ENCODE data around the gene USH2A. TPM values are rescaled to one million over a fixed set of nuclear protein-coding genes. Genes with fewer than 3 reads are reported as not detected.

Gene USH2A
- total RNA-seq, 4 donors from 2014 or later, result under 0.01 TPM; not detected in 3

- H3K4me1 ChIP-seq, result no peaks in the 10 kb centered on the region
- H3K27ac ChIP-seq, result no peak overlapping the region
- no peak for TF ChIP-seq CTCF (IDR thresholded peaks at IDR 0.05)
- in situ Hi-C loops (cut with MboI; ENCODE audit: low pct_ligation_motif_present in 1 of 4, low pct_unique_long_range_greater_than_20kb in 1 of 4, low sequenced_read_pairs in 3 of 4), result no loop called here
- WGBS, 2 donors (ENCODE audit: low coverage in 1 of 2), result 67 to 71% methylated on average over 1 of the region's 1 CpG
- H3K36me3 ChIP-seq, result no peaks in the 10 kb centered on the region
- no peaks in the 10 kb centered on the region for H3K9me3 ChIP-seq
- no peak for DNase-seq
- H3K4me3 ChIP-seq, result no peak overlapping the region
- intact Hi-C loops (cut with DNase I; ENCODE audit: low total_unique reads), result no loop called here
- H3K27me3 ChIP-seq, result no peaks in the 10 kb centered on the region
Observed at GRCh38 chr1:215748431-215748830, 674.8 kb downstream of the USH2A start.

GRCh38 chr1:215744419-215744818, 678.8 kb downstream of the USH2A start:
- 42 to 70% methylated on average over 1 of the region's 1 CpG for WGBS, 2 donors (ENCODE audit: low coverage in 1 of 2)
- intact Hi-C loops (cut with DNase I; ENCODE audit: low total_unique reads), result no loop called here
- no peak overlapping the region for H3K4me3 ChIP-seq
- in situ Hi-C loops (cut with MboI; ENCODE audit: low pct_ligation_motif_present in 1 of 4, low pct_unique_long_range_greater_than_20kb in 1 of 4, low sequenced_read_pairs in 3 of 4), result no loop called here
- H3K27me3 ChIP-seq, result no peaks in the 10 kb centered on the region
- no peaks in the 10 kb centered on the region for H3K36me3 ChIP-seq
- TF ChIP-seq CTCF (IDR thresholded peaks at IDR 0.05), result no peak
- no peak for TF ChIP-seq POLR2A (IDR thresholded peaks at IDR 0.05)
- TF ChIP-seq EP300 (IDR thresholded peaks at IDR 0.05; ENCODE audit: low read depth), result no peak
- TF ChIP-seq POLR2AphosphoS5 (IDR thresholded peaks at IDR 0.05), result no peak
- H3K27ac ChIP-seq, result no peak overlapping the region
- H3K9me3 ChIP-seq, result no peaks in the 10 kb centered on the region
- H3K4me1 ChIP-seq, result no peaks in the 10 kb centered on the region
- DNase-seq, result no peak

GRCh38 chr1:215739025-215739424, 684.2 kb downstream of the USH2A start:
- DNase-seq, result no peak
- H3K36me3 ChIP-seq, result no peaks in the 10 kb centered on the region
- H3K9me3 ChIP-seq, result no peaks in the 10 kb centered on the region
- H3K27me3 ChIP-seq, result no peaks in the 10 kb centered on the region
- 73 to 79% methylated on average over 2 to 3 of the region's 3 CpGs for WGBS, 2 donors (ENCODE audit: low coverage in 1 of 2)
- H3K4me1 ChIP-seq, result no peaks in the 10 kb centered on the region
- H3K27ac ChIP-seq, result no peak overlapping the region
- no peak for TF ChIP-seq CTCF (IDR thresholded peaks at IDR 0.05)
- TF ChIP-seq EP300 (IDR thresholded peaks at IDR 0.05; ENCODE audit: low read depth), result no peak
- no peak for TF ChIP-seq POLR2AphosphoS5 (IDR thresholded peaks at IDR 0.05)
- TF ChIP-seq POLR2A (IDR thresholded peaks at IDR 0.05), result no peak
- intact Hi-C loops (cut with DNase I; ENCODE audit: low total_unique reads) (no loop called here), in situ Hi-C loops (cut with MboI; ENCODE audit: low pct_ligation_motif_present in 1 of 4, low pct_unique_long_range_greater_than_20kb in 1 of 4, low sequenced_read_pairs in 3 of 4) (no loop called here)
- H3K4me3 ChIP-seq, result no peak overlapping the region

GRCh38 chr1:215731699-215732098, 691.5 kb downstream of the USH2A start:
- intact Hi-C loops (cut with DNase I; ENCODE audit: low total_unique reads), result no loop called here

More at GRCh38 chr1:215731699-215732098, 691.5 kb downstream of the USH2A start:
- no peak overlapping the region for H3K4me3 ChIP-seq
- no peaks in the 10 kb centered on the region for H3K27me3 ChIP-seq
- H3K9me3 ChIP-seq, result no peaks in the 10 kb centered on the region
- no peak overlapping the region for H3K27ac ChIP-seq
- no peaks in the 10 kb centered on the region for H3K4me1 ChIP-seq
- no peaks in the 10 kb centered on the region for H3K36me3 ChIP-seq
- TF ChIP-seq CTCF (IDR thresholded peaks at IDR 0.05) (no peak), EP300 (IDR thresholded peaks at IDR 0.05; ENCODE audit: low read depth) (no peak), POLR2A (IDR thresholded peaks at IDR 0.05) (no peak), POLR2AphosphoS5 (IDR thresholded peaks at IDR 0.05) (no peak)
- in situ Hi-C loops (cut with MboI; ENCODE audit: low pct_ligation_motif_present in 1 of 4, low pct_unique_long_range_greater_than_20kb in 1 of 4, low sequenced_read_pairs in 3 of 4), result no loop called here
- no peak for DNase-seq

Data from transverse colon (tissue), 4 donors.